ENCODE measurements around the gene CHRM4.
"Not testable (repeated sequence)": the region's sequence is repeated elsewhere in the genome, so short reads cannot be mapped to it uniquely, and the experiment has no call there.

Gene CHRM4

GRCh38 chr11:46381048-46381818, 10.3 kb downstream of the CHRM4 start, which contains the start of gene MDK:
TSS of gene MDK (plus strand) at chr11:46381669. CDS start at chr11:46382058, 389 bp downstream.
- peak; percentile 48 for DNase-seq (ENCODE audit: extremely low spot score)
- ChIA-PET CTCF (interaction anchor here (0.6 kb wide), 1 partner anchor 9 kb away, joined by 4 read pairs; no protein-coding TSS in a partner anchor), POLR2A (no interaction called here)
- no peak for TF ChIP-seq CTCF (IDR thresholded peaks at IDR 0.05; ENCODE audit: control extremely low read depth, extremely low read depth, low read depth, missing control alignments)

DNA sequence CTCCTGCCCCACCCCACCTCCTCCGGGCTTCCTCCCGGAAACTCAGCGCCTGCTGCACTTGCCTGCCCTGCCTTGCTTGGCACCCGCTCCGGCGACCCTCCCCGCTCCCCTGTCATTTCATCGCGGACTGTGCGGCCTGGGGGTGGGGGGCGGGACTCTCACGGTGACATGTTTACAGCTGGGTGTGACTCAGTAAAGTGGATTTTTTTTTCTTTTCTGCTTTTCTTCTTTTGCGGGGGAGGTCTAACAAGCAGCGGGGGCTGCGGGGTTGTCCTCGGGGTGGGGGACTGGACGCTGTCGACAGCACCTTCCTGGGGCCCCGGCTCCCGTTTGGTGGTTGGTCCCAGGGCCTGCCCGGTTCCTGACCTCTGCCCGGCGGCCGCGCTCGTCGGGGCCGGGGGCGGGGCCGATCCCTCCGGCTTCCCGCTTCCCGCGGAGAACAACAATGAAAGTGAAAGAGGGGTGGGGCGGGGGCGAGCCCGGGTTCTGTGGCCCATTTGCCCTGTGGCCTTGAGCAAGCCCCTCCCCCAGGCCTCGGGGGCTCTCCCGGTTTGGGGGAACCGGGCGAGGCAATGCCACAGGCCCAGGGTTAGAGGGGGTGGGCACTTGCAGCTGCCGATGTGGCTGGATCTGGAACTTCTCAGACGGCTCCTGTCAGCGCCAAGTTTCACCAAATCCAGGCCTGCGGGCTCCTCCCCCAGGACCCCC, 11.1 kb downstream of the CHRM4 start:
- DNase-seq (ENCODE audit: extremely low spot score), result peak; percentile 76
- TF ChIP-seq CTCF (IDR thresholded peaks at IDR 0.05; ENCODE audit: control extremely low read depth, extremely low read depth, low read depth, missing control alignments), result no peak
- ChIA-PET CTCF (interaction anchor here (1.5 kb wide), 1 partner anchor 8 kb away, joined by 6 read pairs; no protein-coding TSS in a partner anchor), POLR2A (no interaction called here)

- POLR2A ChIA-PET; DNase-seq (ENCODE audit: extremely low spot score): not testable (repeated sequence)
- CTCF ChIA-PET, result interaction anchor here (0.6 to 3.5 kb wide), 4 partner anchors 9 to 28 kb away, joined by 3 to 26 read pairs (median 4); no protein-coding TSS in a partner anchor
Observed at GRCh38 chr11:46379482-46380293, 11.9 kb downstream of the CHRM4 start.

GRCh38 chr11:46378811-46379481, 12.6 kb downstream of the CHRM4 start:
- no peak for TF ChIP-seq CTCF (IDR thresholded peaks at IDR 0.05; ENCODE audit: control extremely low read depth, extremely low read depth, low read depth, missing control alignments)
- CTCF ChIA-PET, result interaction anchor here (0.8 to 4.1 kb wide), 10 partner anchors 10 to 157 kb away, joined by 3 to 42 read pairs (median 8); partner anchors contain the start of gene DGKZ
- POLR2A ChIA-PET, result no interaction called here
- no peak for DNase-seq (ENCODE audit: extremely low spot score)

- ChIA-PET CTCF (interaction anchor here (0.8 to 4.1 kb wide), 9 partner anchors 9 to 158 kb away, joined by 3 to 42 read pairs (median 9); partner anchors contain the start of gene DGKZ), POLR2A (no interaction called here)
- TF ChIP-seq CTCF (IDR thresholded peaks at IDR 0.05; ENCODE audit: control extremely low read depth, extremely low read depth, low read depth, missing control alignments), result no peak
- no peak for DNase-seq (ENCODE audit: extremely low spot score)
Observed at GRCh38 chr11:46378296-46378695, 13.3 kb downstream of the CHRM4 start.

DNA sequence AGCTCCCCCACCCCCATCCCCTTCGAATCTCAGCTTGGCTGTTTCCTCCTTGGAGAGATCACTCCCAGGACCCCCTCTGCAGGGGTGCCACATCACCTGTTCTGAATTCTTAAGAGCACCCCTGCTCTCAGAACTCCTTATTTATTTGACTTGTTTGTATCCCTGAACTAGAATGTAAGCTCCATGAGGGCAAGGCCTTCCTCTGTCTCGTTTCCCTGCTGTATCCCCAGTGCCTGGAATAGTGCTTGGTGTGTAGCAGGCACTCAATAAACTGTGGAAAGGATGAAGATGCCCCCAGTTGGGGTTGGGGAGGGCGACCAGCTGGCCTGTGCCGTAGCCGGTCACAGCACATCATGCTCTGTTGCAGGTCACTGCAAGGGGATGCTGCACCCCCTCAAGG, 13.7 kb downstream of the CHRM4 start:
- no peak for DNase-seq (ENCODE audit: extremely low spot score)
- TF ChIP-seq CTCF (IDR thresholded peaks at IDR 0.05; ENCODE audit: control extremely low read depth, extremely low read depth, low read depth, missing control alignments), result no peak
- ChIA-PET POLR2A (no interaction called here), CTCF (interaction anchor here (0.8 to 4.1 kb wide), 8 partner anchors 9 to 159 kb away, joined by 3 to 42 read pairs (median 14); partner anchors contain the start of gene DGKZ)
